Central memory CD4-positive, alpha-beta T cell (primary cell): ENCODE measurements around the gene E4F1.

Source experiments
- DNase-seq: peaks from one replicate; pipeline ENCODE4 v3.0.0; 2022

E4F1 gene

DNA sequence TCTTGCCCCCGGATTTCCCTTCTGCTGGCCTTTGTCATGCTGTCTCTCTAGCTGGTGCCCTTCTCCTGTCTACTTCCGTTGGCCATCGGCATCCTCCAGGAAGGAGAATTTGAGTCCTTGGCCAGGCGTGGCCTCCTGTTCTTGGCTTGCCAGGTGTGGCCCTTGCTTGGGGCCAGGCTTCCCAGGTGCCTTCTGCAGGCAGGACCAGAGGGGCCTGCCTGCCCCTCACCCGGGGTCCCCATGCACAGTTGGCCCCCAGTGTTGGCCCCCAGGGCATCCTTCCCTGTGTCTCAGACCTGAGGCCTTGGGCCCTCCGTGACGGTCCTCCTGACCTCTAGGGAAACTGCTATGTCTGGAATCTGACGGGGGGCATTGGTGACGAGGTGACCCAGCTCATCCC lies 15.5 kb upstream of the E4F1 start:
- DNase-seq, result no peak

- DNase-seq, result no peak
Observed at GRCh38 chr16:2208308-2208707, 15.1 kb upstream of the E4F1 start.

DNA sequence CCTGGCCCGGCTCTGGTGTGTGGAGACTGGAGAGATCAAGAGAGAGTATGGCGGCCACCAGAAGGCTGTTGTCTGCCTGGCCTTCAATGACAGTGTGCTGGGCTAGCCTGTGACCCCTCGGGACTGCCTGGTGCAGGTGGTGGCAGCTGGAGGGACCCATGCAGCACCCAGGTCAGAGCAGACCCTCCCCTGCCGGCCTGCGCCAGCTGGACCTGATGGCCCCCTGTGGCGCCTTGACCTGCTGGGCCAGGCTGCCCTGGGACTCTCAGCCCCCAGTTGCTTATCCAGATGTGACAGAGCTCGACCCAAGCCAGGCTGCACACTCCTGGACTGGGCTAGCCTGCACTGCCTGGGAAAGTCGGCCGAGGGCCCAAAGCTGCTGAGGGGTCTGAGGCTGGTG lies 14.6 kb upstream of the E4F1 start:
- no peak for DNase-seq

DNA sequence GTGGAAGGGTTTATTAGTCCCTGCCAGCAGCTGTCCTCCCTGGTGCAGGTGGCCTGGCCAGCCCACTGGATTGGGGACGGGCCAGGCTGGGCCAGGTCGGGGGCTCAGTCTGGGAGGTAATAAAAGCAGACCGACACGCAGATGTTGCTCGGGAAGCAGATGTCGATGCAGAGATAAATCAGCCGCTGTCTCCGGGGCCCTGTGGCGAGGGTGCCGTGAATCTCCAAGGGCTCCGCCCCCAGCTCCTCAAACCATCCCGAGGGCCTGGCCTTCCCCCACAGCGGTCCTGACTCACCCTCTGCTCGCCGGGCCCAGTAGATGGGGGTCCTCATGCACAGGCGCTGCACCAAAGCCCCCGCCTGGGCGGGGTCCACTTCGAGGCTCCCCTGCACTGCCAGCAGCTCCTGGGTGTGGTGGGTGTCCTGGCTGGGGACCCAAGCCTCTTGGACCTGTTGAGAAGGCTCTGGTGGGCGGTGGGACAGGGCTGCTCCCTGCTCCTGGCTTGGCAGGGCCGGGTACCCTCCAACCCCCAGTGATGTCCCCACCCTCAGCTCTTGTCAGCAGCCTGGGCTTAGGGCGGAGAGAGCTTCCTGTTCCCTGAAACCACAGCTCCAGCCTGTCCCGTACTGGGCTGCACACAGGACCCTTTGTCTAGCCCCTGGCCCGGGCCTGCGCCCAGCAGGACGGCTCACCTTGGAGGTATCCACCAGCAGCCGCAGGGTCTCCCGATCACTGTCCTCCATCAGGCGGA lies 14.0 kb upstream of the E4F1 start:
- DNase-seq, result no peak

DNA sequence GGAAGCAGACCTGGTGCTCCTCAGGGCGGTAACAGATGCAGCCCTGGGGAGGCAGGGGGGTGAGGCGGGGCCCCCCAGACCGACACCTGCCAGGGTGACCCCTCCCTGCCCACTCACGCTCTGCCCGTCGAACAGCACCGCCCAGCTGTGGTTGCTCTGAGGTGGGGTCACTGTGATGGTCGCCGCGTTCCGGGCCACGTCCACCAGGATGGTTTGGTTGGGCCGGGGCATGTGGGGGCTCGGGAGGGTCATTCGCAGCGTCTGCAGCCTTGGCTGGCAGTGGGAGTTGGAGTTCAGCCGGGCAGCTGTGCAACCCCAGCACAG lies 13.4 kb upstream of the E4F1 start:
- DNase-seq, result no peak

DNA sequence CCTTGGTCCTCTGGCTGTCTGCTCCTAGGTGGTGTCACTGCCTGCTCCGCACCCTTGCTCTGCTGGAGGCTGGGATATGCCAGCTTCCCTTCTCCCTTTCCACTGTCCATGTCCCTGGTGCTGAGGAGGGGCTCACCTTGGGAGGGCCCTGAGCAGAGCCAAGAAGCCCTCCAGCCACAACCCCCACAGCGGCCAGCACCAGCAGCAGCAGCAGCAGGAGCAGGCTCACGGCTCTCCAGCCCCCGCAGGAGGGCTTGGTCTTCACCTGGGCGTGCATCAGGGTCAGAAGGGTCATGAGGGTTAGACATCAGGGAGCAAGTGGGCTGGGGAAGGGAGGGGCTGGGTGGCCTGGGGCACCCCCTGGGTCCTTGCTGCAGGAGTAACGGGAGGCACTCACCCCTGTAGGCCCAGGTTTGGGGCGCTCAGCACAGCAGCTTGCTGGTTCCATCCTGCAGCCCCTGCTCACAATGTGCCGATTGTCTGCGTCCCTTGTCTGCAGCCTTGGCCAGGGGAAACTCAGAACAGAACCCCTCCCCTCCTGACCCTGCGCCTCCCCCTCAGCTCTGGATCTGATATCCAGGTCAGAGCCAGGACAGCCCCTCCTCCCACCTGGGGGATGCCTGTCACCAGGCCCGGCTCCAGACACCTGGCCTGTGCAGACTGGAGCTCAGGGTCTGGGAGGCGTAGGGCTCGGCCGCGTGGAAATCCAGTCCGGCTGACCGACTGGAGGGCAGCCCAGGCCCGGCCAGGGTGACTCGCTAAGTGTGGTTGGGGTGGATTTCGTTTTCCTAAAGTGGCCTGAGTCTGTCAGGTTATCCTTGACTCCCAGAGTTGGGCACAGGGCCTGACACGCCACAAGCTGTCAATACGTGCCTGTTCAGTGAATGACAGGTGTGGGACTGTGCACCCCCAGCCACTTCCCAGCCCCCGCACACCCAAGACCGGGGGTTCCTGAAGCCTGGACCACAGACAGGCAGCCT lies 12.7 kb upstream of the E4F1 start, which contains the start of gene BRICD5:
BRICD5 (minus strand) TSS at position 478 of the 980 bp plus-strand sequence; CDS start at position 448, 30 bp downstream.
- no peak for DNase-seq

- DNase-seq, result no peak
Observed at GRCh38 chr16:2211923-2212347, 11.5 kb upstream of the E4F1 start.

DNA sequence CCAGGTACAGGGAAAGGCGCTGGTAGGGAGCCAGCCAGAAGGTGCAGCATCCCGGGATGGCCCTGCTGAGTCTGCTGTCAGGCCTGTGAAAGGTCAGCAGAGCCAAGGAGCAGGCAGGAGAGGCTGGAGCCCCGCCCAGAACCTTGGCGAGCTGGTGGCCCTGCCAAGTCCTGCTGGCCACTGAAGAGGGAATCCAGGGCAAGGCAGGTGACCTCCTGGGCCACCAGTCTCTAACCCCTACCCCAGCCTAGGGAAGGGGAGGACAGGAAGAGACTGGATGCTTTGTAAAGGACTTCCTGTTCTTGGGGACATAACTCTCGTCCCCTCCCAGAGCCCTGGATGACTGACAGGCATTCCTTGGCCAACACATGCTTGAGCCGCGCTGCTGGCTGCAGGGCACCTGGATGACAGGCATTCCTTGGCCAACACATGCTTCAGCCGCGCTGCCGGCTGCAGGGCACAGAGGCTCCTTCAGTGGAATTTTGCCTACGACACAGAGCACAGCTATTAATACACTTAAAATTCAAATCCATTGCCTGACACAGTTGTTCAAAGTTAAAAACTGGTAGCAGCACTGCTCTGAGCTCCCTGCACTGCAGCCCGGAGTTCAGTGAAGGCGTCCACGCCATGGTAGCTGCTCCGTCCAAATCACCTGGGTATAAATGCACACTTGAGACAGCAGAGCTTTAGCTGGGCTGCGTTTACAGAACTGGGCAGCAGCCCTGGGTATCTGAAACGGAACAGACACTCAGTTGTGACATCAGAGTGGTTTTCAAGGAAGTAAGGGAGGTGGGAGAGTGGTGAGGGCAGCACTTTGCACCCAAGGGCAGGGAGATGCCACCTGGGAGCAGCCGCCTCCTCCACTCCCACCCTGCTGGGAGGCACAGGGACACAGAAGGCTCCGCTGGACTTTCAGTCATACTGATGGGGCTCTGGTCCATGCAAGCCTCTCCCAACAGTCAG lies 10.7 kb upstream of the E4F1 start:
- DNase-seq, result no peak

- DNase-seq, result no peak
Observed at GRCh38 chr16:2213817-2214718, 9.3 kb upstream of the E4F1 start.

- no peak for DNase-seq
Observed at GRCh38 chr16:2214719-2214968, 8.7 kb upstream of the E4F1 start, which contains the start of gene PGP. Gene PGP, minus strand, starts transcription at chr16:2214840. Its CDS starts 63 bp downstream, at chr16:2214777.

DNA sequence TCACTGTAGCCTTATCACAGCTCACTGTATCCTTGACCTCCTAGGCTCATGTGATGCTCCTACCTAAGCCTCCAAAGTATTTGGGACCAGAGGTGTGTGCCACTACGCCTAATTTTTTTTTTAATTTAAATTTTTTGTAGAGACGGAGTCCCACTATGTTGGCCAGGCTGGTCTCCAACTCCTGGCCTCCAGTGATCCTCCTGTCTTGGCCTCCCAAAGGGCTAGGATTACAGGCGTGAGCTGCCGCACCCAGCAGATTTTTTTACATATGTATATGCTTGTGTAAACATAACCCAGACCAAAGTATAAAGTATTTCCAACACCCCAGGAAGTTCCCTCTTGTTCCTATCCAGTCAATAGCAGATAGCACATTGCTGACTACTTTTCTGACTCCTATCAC lies 7.1 kb upstream of the E4F1 start:
- DNase-seq, result no peak

DNA sequence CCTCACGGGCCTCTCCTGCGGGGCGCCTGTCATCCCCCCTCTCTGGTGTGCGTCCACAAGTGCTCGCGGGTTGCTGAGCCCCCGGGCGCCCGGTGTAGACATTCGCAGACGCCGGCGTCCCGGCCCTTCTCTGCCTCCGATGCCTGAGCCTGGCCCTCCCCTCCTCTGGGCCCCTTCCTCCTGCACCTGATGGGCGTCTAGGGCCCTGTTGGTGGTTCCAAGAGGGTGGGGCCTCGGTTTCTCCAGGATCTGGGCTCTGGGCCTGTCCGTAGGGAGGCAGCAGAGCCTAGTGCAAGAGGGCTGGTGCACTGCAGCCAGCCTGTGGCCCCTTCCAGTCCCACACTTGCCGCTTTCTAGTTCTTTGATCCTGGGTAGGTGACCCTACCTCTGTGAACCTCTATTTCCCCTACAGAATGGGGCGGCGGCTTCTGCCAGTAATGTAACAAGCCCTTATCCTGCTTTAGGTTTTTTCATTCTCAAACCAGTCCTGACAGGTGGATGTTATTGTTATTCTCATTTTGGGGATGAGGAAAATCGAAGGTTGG lies 623 bp downstream of the E4F1 start:
- DNase-seq, result no peak

GRCh38 chr16:2226245-2226793 lies 2.9 kb downstream of the E4F1 start:
- no peak for DNase-seq

- no peak for DNase-seq
Observed at GRCh38 chr16:2226918-2227317, 3.5 kb downstream of the E4F1 start.

DNA sequence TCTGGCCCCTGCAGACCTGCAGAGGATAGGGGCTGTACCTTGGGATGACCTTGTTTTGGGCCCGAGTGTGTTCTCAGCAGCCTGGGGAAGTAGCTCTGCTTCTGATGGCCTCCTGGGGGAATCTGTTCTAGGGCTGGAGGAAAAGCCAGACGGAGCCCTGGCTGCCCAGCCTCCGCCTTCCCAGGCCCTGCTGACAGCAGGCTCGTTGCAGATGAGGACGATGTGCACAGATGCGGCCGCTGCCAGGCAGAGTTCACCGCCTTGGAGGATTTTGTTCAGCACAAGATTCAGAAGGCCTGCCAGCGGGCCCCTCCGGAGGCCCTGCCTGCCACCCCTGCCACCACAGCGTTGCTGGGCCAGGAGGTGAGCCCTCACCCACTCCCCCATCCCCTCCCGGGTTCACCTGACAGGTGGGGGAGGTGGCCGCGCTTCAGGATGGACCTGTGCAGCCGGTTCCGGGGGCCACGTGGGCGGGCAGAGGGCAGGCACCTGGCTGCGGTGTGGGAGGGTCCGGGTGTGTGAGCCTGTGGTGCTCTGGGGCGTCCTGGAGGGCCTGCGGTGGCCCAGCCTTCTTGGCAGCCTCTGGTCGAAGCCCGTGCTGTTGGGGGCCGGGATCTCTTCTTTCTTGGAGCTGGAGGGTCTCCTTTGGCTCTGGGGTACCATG lies 4.9 kb downstream of the E4F1 start:
- DNase-seq, result no peak

DNA sequence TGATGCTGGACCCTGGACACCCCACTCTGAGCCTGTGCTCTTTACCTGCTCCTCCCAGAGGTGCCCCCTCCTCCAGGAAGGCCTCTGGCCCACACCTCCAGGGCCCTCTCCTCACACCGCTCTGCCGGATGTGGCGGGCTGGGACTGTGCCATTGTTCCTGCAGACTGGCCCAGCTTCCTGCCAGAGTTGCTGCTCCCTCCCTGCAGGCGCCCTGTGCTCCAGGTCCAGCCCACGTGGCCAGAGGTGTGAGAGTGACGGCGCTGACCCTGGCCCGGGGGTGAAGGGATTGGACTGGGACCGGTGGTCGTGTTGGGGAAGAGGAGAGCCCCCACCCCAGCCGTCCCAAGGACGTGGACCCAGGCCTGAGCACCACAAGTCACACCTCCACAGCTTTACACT lies 5.7 kb downstream of the E4F1 start:
- no peak for DNase-seq

GRCh38 chr16:2229632-2230250 lies 6.3 kb downstream of the E4F1 start:
- no peak for DNase-seq

DNA sequence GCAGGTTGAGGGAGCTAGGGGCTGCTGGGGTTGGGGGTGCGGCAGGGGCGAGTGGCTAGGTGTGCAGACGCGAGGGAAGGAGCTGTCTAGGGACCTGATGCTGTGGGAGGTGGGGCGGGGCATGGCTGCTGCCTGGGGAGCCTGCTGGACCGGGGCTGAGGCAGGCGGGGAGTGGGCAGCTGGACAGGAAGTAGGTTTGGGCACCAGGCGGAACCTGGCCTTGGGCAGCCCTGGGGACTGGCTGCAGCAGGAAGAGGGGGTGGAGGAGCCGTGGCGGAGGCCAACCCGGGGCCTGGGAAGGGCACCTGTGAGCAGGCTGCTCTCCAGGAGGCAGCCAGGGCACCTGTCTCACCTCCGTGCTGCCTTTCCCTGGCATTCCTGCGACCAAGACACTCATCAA lies 7.0 kb downstream of the E4F1 start:
- DNase-seq, result no peak

DNA sequence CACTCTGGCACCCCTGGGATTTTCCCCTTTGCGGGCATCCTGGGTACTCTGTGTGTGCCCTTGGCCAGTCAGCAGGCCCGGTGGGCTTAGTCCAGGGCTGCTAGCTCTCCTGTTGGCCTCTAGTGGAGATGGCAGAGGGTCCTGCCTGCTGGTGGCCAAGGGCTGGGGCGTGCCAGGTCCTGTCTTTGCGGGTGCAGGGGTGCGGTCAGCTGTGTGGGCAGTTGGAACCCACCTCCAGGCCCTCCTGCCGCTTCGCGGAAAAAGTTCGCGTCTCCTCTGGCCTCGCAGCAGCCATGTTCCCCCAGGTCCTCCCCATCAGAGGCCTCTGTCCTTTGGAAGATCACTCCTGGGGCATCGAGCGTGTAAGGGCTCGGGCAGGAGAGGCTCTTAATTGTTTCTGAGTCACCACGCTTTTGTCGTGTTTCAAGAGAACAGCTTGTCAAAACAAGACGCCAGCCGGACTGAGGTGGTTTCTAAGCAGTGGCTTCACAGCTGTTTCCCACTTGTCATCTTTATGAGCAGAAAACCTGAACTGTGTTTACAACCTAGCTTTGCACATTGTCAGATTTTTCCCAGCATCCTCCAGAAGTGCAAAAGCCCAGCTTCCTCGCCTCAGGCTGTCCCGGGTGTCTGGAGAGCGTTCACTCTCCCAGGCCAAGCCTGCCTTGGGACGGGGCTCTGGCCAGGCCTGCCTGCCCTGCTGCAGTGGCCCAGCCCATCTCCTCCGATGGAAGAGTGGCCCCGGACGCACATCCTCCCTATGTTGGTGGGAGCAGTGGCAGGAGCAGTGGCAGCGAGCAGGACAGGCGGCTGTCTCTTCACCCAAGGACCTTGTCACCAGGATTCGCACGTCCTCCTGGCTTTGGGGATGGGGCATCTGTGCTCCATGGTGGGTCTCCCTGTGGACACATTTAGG lies 7.9 kb downstream of the E4F1 start:
- DNase-seq, result no peak
